HG02840 (cell line): ENCODE results near the gene PAX7.
"Not testable (repeated sequence)": the region's sequence is repeated elsewhere in the genome, so short reads cannot be mapped to it uniquely, and the experiment has no call there.

Source experiments
- ATAC-seq: cut with Tn5 transposase; IDR thresholded peaks from one replicate; pipeline ENCODE4 v1.9.1; 2021; ENCODE audit warnings: mild to moderate bottlenecking, moderate library complexity, moderate number of reproducible peaks; ENCODE audit not compliant: unreplicated experiment, low FRiP score

The PAX7 gene

DNA sequence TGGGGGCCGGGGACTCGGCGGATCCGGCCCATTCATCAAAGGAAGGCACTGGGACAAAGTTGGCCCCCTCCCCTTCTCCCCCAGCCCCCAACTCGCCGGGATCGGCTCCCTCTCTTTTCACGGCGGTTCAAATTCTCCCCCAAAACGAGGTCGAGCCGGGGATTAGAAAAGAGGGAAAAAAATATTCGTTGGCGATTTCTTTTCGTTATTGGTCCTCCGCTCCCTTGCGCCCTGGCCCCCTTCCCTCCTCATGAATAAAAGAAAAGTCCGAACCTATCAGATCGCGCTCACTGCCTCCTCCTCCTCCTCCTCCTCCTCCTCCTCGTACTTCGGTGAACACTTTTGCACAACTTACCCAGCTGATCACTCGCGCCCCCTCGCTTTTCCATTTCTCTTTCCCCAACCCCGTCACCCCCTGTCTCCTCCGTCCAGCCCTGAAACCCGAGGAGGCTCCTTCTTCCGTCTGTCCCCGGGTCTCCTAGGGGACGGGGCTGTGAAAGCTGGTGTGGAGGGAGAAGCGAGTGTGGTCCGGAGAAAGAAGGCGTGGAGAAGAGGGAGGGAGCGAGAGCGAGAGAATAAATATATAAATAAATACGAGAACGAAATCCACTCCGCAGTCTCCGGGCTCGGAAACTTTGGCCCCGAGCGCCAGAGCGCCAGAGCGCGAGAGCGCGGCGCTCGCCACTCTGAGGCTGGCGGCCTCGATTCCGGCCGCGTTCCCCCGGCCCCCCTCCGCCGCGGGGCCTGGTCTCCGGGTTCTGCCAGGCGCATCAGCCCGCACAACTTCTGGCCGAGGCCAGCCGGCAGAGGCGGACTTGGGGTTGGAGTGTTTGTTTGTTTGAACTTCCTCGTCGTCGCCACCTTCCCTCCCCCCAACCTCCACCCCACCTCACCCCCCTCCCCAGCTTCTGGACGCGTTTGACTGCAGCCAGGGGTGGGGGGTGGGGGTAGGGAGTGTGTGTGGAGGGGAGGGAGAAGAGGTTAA is at the start of gene PAX7:
PAX7 (plus strand) TSS at position 336 of the 985 bp plus-strand sequence. CDS start 758 bp downstream, outside the sequence.
- ATAC-seq, result no peak

- ATAC-seq, result no peak
These were observed 49.2 kb upstream of the PAX7 start for GRCh38 chr1:18581420-18581880.

DNA sequence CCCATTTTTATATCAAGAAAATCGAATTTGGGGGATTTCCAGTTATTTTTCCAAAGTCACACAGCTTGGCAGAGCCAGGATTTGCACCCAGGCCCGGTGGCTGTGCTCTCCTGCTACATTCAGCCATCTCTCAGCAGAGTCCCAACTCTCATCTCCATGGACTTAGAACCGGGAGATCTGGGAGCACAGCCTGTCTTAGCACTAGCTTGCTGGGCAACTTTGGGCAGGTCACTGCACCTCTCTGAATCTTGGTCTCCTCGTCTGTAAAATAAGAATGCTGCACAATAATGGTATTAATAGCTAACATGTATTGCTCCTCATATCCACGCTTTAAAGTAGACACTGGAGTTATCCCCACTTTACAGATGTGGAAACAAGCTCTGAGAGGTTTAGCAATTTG is 47.8 kb upstream of the PAX7 start:
- ATAC-seq, result no peak

DNA sequence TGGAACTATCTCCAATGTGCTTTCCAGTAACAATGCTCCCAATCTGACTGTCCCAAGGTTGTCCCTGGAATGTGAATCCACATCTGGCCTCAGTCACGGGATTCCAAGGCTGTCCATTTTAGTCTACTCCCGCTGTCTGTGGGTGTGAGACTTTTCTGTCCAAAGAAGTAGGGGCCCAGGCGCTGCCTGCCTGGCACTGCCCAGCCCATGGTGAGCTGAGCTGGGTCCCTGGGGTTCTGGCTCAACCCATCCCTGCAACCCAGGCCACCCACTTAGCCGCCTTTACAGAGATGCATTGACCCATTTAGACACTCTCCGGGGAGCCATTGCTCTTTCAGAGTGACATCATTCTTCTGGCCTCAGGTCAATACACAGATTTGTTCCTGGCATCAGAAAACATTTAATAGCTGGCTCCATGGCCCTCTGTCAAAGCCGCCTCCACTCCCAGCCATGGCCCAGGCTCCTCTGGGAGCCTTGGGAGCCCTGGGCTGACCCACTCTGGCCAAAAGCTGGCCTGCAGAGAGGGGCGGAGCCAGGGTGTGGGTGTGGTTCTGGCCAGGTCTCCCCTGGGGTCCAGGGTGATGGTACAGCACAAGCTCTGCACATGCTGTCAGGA is 47.2 kb upstream of the PAX7 start:
- ATAC-seq, result no peak

DNA sequence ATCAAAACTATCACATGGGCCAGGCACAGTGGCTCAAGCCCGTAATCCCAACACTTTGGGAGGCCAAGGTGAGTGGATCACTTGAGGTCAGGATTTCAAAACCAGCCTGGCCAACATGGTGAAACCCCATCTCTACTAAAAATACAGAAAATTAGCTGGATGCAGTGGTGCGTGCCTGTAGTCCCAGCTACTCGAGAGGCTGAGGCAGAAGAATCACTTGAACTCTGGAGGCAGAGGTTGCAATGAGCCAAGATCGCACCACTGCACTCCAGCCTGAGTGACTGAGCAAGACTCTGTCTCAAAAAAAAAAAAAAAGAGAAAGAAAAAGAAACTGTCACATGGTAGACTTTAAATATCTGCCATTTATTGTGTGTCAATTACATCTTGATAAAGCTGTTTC is 44.6 kb upstream of the PAX7 start:
- not testable (repeated sequence) for ATAC-seq

DNA sequence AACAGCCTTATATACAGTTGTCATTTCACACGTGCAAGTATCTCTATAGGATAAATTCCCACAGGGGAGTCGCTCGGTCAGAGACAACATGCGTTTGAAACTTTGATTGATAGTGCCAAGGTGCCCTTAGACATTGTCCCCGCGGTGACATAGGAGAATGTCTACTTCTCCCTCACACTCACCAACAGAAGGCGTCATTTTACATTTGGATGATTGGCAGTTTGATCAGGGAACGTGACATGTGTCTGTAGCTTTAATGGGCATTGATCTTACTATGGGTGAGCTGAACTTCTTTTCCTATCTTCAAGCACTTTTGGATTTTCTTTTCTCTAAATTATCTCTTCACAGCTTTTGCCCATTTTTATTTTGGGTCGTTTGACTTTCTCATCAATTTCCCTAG is 42.6 kb upstream of the PAX7 start:
- no peak for ATAC-seq

- no peak for ATAC-seq
These were observed 38.3 kb upstream of the PAX7 start for GRCh38 chr1:18592368-18592767.

- no peak for ATAC-seq
These were observed 33.2 kb upstream of the PAX7 start for GRCh38 chr1:18597160-18598042.

GRCh38 chr1:18599086-18599485 is 31.6 kb upstream of the PAX7 start:
- no peak for ATAC-seq

- no peak for ATAC-seq
These were observed 30.9 kb upstream of the PAX7 start for GRCh38 chr1:18599704-18600103.

- ATAC-seq, result no peak
These were observed 28.0 kb upstream of the PAX7 start for GRCh38 chr1:18602533-18603211.

GRCh38 chr1:18603212-18603852 is 27.3 kb upstream of the PAX7 start:
- no peak for ATAC-seq

GRCh38 chr1:18606443-18607288 is 24.0 kb upstream of the PAX7 start:
- ATAC-seq, result no peak

DNA sequence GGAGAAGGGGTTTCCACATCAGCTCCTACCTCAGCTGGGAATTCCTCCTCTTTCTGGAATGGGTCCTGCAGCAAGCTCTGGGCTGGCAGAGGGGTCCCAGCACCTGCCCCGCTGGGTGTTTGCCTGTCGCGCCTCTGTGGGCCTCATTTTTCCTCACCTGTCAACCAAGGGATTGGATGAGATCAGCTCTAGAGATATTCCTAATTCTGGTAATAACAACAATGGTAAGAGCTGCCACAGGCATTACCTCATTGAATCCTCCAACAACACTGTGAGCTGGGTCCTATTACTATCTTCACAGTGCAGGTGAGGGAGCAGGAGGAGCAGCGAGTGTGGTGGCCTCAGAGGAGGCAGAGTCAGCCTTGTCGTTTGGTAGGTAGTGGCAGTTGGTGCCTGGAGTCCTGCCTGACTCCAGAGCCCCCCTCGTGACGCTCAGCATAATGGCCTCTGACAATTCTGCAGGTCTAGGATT is 23.3 kb upstream of the PAX7 start:
- no peak for ATAC-seq

GRCh38 chr1:18608534-18608933 is 22.1 kb upstream of the PAX7 start:
- ATAC-seq, result no peak

DNA sequence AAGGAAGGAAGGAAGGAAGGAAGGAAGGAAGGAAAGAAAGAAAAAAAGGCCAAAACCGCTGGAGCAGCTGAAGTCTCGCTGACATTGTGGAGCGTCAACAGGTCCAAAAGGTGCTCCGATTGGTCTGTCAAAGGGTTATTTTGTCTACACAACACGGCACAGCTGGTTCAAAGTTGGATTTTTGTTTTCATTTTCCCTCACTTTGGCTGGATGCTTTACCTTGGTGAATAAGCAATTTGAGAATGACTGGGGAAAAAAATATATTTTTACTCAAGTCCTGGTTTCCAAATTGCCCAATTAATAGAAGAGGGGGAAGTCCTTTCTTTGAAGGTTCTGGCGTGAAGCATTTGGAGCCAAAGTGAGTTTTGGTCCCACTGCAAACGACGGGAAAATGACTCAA is 19.3 kb upstream of the PAX7 start:
- ATAC-seq, result no peak

DNA sequence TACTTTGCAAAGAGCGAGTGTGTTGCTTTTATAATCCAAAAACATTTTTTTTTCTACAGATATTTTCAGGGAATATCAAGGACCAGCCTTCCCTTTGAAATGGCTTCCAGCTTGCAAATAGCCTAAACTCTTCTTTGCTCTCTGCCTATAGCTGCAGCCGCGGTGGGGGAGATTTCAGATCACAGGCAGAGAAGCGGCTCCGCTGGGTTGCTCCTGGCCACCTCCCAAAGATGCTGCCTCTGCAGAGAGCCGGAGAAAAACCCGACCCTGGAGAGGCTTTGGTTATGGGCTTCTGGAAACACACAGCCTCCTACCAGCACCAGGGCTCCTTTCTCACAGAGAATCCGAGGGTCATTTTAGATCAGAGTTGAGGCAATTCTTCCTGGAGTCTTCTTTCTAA is 18.6 kb upstream of the PAX7 start:
- no peak for ATAC-seq

DNA sequence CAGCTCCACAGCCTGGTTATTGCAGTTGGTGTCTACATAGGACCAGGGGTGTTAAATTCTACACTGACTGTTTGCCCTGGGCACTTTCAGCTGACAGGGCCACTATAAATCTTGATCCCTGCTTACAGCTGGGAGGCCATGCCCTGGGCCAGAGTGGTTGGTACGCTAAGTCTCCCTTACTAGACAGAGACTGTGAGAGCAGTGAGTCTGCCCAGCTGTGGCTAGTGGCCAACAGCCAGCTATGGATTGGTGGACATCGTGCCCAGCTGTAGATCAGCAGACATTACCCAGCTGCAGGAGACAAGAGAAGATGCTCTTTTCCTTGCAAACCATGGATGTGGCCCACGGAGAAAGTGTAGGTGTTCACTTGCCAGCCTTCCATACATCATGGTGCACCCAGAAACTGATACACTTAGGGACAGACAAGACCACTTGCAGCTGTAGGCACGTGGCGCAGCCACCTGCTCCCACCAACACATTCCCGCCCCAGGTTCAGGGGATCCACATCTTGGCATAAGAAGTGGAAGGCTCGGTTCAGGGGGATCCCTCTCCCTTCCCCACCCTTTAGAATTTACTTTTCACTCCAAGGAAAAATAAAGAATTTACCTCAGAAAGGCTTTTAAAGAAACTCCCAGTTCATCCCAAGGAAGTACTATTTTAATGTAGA is 16.4 kb upstream of the PAX7 start:
- no peak for ATAC-seq
